M059J (cell line): ENCODE data around the gene PTPRU. TPM values are rescaled to one million over a fixed set of nuclear protein-coding genes. Genes with fewer than 3 reads are reported as not detected.

Experiments
- DNase-seq: peaks from one replicate; pipeline ENCODE4 v3.0.0-alpha.2; 2012; ENCODE audit warnings: low read depth
- total RNA-seq: library from RNA; depleted of rRNA; stranded (reverse); fragments of >200 nt; shearing (Covaris generic); gene quantifications from 2 replicates; pipeline ENCODE4 v1.2.3, GENCODE V29; 2014

The PTPRU gene
- total RNA-seq, 1 experiment from 2014 or later: 3.3 TPM

DNA sequence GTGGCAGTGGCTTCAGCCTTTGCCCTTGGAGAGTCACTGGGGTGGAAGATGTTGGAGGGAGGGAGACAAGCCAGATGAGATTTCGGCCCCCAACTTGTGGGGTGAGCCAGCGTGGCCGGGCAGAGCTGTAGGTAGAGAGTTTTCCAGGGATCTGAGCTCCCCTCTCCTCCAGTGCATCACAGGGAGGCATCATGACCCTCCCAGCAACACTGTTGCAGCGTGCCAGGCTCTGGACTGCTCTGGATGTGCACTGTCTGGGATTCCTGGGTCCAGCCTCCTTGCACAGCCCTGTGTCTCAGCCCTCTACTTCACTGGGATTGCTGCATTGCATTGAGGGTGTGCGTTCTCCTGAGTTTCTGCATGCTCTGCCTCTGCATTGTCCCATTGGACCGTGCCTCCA, 8.9 kb downstream of the PTPRU start:
- no peak for DNase-seq

DNA sequence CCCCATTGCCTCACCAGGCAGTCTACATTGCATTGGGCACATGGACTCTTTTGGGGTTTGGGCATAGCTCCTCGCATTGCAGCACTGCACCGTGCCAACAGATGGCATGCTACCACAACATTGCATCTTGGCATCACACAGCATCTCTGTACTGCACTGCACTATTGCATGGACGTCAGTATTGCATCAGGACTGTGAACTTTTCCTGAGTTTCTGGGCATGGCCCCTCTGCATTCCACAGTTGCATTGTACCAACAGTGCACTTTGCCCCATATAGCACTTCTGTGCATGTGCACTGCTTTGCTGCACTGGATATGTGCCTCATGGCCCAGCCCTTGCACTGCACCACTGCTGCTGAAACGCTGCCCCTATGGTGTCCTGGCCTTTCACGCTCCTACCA, 9.6 kb downstream of the PTPRU start:
- peak; percentile 64 for DNase-seq

DNA sequence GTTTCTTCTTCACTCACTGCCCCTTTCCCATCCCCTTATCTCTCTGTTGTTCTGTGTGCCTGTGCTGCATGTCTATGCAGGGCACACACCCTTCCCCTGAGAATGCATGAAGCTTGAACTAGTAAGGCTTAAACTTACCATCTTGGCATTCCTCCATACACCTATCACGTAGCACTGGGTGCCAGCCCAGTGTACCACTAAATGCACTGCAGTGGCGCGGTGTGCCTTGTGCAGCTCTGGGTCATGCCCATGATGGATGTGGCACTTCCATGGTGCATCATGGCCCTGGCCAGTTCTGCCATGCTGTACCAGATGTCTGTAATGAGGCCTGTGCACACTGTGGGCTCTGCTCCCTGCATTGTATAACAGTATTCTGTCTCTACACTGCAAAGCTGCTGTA, 10.7 kb downstream of the PTPRU start:
- DNase-seq: no peak

DNA sequence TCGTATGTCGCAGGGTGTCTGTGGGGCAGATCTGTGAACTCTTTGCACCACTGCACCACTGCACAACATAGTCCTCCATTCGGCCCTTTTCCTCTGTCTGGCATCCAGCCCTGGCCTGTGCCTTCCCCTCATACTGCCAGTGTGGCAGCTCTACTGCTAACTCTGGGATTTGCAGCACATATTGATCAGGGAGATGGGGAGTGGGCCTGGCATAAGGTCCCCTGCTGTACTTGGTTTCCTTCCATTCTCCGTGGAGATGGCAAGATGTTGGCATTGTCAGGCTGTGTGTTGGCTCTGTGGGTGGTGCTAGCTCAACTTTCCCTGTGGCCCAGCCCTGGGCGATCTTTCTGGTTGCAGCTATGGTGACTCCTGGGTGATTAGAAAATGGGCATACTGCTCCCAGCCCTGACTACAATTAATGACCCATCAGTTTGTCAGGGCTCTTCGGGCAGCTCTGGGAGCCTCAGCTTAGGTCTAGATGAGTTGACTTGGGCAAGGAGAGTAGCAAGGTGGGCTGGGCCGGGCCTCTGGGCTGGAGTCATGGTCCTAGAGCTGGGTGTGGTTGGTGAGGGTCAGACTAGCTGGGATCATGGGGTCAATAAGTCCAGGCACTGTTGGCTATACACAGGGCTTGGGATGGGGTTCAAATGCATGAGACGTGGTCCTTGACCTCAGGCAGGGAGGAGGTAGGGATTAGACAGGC, 11.4 kb downstream of the PTPRU start:
- DNase-seq: no peak

DNA sequence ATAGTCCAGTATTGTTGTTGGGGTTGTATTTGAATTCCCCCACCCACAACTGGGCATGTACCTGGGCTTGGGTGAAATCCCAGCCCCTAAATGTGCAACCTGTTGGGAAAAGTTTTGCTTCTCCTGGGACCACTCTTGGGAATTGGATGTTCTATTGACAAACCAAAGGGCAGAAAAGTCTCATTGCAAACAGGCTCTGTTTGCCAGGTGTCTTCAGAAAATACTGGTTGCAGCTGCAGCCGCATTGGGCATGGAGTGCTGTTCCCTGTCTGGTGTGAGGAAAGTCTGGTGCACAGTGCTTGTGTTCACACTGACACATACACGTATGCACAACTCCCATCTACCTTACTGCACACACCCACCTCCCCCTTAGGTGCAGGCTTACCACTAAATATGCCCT, 12.1 kb downstream of the PTPRU start:
- no peak for DNase-seq

DNA sequence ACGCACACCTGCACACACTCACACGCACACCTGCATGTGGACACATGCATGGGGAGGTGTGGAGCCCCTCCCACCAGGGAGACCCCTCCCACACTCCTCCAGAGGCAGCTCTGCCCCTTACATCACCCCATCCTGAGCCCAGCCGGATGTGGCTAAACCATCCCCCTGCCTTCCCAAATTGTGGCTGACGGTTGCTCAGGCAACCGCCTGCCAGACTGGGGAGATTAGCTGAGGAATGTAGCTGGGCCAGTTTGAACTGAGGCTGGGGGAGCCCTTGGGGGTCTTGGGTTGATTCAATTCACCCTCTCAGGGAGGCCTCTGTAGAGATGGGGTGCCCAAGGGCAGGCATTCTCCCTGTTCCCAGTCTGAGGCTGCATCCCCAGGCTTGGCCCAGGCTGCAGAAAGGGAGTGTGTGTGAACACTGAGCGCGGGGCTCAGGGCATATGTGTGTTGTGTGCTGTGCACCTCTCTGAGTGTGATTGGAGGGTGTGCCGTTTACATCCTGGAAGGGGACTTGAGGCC, 12.9 kb downstream of the PTPRU start:
- DNase-seq: peak; percentile 76

DNA sequence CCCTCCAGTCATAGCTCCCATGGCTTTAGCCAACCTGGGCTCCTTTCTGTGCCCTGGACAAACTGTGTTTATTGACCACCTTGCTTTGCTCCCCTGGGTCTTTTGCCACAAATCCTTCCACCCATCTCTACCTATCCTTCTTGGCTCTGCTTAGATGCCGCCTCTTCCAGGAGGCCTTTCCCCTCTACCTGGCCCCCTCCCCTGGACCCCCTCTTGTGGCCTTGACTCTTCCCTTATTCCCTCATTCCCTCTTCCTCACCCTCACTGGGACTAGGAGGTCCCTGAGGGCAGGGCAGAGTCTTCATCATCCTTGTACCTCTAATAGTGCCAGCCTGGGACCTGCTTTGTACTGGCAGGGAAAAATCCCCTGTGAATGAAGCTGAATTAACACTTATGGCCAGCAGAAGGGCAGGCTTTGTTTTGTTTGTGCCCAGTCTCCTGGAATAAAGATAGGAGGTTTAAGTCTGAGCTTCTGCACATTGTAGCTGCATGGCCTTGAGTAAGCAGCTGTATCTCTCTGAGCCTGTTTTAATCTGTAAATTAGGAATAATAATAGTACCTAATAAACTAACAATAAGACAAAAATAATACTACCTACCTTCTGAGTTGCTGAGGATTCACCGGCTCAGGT, 13.7 kb downstream of the PTPRU start:
- DNase-seq: peak; percentile 36

DNA sequence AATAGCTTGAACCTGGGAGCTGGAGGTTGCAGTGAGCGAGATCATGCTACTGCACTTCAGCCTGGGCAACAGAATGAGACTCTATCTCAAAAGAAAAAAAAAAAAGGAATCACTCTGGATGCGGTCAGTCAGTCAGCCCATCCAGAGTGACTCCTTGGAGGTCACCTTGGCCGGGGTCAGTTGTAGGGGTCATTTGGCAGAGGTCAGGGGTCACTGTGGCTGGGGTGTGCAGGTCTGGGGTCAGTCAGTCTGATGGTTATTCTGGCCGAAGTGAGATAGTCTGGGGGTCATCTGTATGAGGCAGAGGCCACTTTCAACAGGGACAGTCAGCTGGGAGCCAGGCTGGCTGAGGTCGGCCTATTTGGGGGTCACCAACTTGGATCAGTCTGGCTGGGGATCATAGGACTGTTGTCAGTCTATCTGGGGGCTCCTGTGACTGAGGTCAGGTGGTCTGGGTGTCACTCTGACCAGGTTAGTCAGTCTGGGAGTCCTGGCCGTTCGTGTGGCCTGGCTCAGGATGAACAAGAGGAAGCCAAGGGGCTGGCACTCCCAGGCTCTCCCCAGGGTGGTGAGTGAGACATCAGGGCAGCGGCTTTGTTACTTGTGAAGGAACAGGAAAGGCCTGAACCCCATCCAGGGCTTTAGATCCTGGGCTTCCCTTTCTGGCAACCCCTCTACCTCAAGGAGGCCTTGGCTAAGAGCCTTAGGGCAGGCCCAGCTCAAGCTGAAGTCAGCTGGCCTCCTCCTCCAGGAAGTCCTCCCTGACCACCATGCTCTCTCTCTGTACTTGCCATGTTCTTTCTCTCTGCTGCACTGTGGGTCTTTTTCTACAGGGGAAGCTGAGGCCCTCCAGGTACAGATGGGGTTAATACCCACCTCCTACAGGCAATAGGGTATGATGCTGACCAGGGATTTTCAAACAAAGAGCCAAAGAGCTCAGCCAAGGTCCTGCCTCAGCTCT, 15.1 kb downstream of the PTPRU start:
- DNase-seq: peak; percentile 30

DNA sequence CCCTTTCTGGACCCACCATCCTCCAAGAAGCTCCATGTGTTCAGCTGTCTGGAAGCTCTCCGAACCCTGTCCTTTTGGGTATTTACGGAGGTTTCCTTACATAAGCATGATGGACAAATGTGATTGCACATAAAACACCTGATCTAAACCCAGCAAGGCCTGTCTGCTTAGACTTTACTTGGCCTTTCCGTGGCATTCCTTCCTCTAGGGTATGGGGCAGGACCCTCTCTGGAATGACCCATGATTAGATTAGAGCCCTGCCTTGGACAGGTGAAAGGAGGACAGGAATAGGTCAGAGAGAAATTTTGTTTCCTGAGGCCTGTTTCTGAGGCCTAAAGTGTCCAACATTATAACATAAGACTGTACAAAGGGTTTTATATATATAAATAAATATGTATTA, 16.9 kb downstream of the PTPRU start:
- no peak for DNase-seq

DNA sequence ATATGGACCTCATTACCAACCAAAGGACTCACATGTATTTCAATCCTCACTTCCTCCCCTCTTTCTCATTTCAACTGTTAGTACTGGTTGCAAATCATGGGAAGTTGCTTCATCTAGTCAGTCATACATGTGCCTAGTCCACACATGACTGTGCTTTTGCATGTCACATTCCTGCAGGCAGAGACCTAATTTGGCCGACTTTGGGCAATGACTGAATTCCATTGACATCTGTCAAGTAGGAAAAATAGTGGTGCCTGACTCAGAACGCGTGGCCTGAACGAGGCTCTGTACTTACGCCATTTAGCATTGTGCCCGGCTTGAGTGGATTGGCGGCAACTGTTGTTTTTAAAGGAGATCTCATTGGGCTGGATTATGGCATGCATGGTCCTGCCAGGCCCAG, 18.0 kb downstream of the PTPRU start:
- no peak for DNase-seq

DNA sequence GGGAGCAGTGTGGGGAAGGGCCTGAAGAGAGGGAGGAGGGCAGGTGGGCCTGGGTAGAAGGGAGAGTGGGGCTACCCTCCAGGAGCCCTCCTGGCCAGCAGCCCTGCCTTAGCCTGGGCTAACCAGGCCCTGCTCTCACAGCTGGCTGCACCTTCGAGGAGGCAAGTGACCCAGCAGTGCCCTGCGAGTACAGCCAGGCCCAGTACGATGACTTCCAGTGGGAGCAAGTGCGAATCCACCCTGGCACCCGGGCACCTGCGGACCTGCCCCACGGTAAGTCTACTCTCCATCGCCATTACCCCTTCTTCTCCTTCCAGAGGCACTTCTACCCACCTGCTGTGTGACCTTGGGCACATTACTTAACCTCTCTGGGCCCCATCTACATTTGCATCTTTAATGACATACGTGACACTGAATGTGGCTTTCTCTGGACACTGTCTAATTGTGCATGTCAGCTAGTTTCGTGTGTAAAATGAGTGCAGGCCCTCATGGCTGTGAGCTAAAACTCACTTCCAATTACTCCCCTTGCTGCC, 18.9 kb downstream of the PTPRU start:
- no peak for DNase-seq

DNA sequence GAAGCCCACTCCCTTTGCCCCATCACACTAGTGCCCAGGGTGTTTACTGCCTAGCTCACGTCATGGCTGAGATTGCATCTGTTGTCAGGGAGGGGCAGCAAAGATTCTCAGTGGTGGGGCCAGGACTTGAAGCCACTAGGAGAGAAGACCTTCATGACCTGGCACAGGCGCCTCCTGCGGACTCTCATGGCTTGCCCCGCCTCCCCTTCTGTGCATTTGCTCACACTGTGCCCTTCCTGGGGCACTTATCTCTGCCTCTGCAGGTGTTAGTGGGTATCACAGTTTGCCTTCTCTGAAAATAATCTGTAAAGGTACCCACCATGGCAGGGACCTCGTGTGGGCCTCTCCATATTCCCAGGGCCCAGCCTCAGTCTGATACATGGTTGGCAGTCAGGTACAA, 20.1 kb downstream of the PTPRU start:
- no peak for DNase-seq

DNA sequence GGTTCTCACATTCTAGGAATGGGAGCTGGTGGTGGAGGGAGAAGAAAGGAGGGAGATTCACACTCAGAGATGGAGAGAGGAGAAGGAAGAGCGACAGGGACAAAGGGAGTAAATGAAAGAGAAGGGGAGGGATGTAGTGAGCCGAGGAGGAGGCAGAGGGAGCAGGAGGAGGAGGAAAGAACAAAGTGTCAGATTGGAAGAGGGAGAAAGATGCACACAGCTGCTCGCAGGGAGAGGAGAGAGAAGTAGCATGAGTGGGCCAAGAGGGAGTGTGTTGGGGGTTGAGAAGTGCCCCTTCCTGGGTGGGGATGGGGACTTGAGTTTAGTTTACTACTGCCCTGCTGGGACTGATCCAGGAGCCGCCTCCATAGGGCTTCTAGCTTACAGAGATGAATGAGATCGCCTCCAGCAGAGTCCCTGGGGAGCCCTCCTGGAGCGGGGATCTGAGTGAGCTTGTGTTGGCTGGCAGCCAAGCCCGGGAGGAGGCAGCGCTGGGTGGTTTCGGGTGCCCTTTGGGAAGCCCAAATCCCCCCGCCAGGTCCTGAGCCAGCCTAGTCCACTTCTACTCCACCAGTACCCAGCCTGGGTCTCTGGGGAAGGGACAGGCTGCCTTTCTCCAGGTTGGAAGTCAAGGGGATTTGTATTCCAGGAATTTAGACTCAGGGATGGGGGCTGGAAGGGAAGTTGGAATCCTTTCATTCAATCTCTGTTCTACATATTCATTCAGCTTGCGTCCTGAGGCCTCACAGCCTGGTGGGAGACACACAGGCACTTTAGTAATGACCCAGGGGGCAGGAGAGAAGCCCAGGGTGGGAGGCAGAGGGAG, 20.9 kb downstream of the PTPRU start:
- DNase-seq: peak; percentile 68

DNA sequence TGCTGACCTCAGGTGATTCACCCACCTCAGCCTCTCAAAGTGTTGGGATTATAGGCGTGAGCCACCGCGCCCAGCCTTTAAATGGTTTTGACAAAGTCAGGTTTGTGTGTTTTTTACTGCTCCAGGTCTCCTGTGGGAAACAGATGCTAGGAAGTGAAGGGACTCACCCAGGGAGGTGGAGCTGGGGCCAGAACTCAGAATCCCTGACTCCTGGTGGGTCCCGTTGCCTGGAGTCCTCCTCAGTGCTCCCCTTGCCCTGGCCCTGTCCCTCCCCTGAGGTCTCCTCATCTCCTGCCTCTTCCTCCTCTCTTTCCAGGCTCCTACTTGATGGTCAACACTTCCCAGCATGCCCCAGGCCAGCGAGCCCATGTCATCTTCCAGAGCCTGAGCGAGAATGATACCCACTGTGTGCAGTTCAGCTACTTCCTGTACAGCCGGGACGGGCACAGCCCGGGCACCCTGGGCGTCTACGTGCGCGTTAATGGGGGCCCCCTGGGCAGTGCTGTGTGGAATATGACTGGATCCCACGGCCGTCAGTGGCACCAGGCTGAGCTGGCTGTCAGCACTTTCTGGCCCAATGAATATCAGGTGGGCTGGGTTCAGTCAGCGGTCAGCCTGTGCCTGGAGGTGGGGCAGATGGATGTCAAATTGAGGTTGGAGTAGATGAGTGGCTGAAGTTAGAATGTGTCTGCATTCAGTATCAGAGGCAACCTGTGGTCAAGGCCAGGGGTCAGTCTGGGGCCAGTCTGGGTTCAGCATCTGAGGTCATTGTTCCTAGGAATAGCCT, 22.1 kb downstream of the PTPRU start:
- DNase-seq: peak; percentile 38

DNA sequence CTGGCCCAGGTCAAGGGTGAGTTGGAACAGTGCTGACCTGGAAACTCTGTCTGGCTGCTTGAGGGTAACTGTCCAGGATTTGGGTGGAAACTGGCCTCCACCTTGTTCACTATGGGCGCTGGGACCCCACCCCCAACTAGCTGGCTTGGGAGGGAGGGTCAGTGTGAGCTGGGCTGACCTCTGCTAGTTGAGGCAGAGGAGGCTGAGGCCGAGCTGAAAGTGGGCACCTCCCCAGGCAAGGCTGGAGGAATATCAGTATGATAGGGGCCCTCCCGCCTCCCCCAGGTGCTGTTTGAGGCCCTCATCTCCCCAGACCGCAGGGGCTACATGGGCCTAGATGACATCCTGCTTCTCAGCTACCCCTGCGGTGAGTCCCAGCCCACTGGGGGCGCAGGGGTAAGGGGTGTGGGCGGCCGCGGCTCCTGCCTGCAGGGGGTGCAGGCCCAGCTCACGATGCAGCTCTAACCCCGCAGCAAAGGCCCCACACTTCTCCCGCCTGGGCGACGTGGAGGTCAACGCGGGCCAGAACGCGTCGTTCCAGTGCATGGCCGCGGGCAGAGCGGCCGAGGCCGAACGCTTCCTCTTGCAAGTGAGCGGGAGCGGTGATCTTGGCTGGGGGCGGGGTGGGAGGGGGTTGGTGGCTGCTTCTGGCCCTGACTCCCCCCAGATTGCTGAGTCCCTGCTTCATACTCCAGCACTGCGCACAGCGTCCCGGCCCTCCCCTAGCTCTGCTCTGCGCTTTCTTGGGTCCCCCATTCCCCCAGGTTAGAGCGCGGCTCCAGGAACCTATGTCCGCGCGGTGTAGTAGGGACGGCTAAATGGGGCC, 22.9 kb downstream of the PTPRU start:
- DNase-seq: no peak

DNA sequence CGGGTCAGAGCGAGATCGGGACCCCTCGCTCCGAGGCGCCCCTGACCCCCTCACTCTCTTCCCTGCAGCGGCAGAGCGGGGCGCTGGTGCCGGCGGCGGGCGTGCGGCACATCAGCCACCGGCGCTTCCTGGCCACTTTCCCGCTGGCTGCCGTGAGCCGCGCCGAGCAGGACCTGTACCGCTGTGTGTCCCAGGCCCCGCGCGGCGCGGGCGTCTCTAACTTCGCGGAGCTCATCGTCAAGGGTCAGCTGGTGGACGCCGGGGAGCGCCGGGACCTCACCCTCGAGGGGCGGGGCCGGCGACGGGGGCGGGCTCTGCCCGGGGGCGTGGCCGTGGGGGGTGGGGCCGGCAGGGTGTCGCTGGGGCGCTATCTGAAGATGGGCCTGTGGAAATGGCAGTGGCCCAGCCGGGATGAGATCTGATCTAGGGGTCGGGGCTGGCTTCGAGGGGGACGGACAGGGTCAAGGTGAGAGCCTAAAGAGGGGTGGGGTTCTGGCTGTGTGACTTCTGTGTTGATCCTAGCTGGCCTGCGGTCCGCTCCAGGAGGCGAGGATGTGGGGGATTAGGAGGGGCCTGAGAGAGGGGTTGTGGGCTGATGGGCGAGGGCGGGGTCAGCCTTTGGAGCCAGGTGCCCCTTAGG, 23.6 kb downstream of the PTPRU start:
- peak; percentile 40 for DNase-seq

DNA sequence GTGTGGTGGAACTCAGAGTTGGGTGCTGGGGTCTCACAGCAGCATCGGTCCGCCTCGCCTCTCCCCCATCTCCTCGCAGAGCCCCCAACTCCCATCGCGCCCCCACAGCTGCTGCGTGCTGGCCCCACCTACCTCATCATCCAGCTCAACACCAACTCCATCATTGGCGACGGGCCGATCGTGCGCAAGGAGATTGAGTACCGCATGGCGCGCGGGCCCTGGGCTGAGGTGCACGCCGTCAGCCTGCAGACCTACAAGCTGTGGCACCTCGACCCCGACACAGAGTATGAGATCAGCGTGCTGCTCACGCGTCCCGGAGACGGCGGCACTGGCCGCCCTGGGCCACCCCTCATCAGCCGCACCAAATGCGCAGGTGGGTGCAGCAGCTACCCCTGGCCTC, 24.2 kb downstream of the PTPRU start:
- no peak for DNase-seq

DNA sequence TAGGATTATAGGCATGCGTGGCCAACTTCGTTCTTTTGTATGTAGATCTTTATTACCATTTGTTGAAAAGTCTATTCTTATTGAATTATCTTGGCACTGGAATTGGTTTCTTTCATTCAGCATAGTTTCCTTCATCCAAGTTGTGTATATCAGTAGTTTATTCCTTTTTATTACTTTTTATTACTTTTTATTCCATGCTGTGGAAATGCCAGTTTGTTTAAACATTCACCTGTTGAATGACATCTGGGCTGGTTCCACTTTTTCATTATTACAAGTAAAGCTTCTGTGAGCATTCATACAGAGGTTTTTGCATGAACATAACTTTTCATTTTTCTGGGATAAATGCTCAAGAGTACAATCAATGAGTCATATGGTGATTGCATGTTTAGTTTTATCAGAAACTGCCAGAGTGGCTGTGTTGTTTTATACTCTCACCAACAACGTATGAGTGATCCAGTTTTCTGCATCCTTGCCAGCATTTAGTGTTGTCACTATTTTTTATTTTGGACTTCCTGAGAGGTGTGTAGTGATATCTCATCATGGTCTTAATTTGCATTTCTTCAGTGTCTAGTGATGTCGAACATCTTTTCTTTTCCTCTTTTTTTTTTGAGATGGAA, 28.6 kb downstream of the PTPRU start:
- DNase-seq: peak; percentile 57

DNA sequence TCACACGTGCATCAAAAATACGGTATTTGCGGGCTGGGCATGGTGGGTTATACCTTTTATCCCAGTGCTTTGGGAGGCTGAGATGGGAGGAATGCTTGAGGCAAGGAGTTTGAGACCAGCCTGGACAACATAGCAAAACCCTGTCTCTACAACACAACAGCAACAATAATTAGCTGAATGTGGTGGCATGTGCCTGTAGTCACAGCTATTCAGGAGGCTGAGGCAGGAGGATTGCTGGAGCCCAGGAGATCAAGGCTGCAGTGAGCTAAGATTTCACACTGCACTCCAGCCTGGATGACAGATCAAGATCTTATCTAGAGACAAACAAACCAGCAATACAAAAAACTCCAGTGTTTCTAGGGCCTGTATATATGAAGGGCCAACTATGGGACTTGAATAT, 30.6 kb downstream of the PTPRU start:
- DNase-seq: no peak
